Heart left ventricle (tissue), 16 donors: ENCODE measurements around the gene ECHDC3. TPM values are rescaled to one million over a fixed set of nuclear protein-coding genes. Genes with fewer than 3 reads are reported as not detected.

Experiments used
- ATAC-seq, 4 donors: fragments of 200-7000 bp; cut with Tn5 transposase; one replicate each; pipeline ENCODE4 v1.9.1; 2020 to 2022; ENCODE audit warnings: moderate library complexity in 4 of 4, mild to moderate bottlenecking in 3 of 4, moderate number of reproducible peaks in 1 of 4
- DNase-seq, 5 donors: peaks; one replicate each; pipeline ENCODE4 v3.0.0-alpha.2; 2020
- H3K27ac ChIP-seq, 12 donors: fragments of 200-600 bp; sonication (generic) in 4 of 12; one replicate each; pipeline versions ENCODE4 v1.5.0 to v1.8.0; 2016 to 2022; ENCODE audit warnings: mild to moderate bottlenecking in 2 of 12
- H3K27me3 ChIP-seq, 9 donors: fragments of 200-600 bp; sonication (generic) in 2 of 9; one replicate each; pipeline versions ENCODE4 v1.5.1 to v1.8.0; 2016 to 2022; ENCODE audit warnings: mild to moderate bottlenecking in 3 of 9
- H3K36me3 ChIP-seq, 9 donors: fragments of 200-600 bp; sonication (generic) in 2 of 9; one replicate each; pipeline versions ENCODE4 v1.5.0 to v1.8.0; 2018 to 2022; ENCODE audit warnings: mild to moderate bottlenecking in 2 of 9
- H3K4me1 ChIP-seq, 12 donors: fragments of 200-600 bp; sonication (generic) in 4 of 12; one replicate each; pipeline versions ENCODE4 v1.5.0 to v1.8.0; 2016 to 2022; ENCODE audit warnings: mild to moderate bottlenecking in 3 of 12
- H3K4me3 ChIP-seq, 12 donors: fragments of 200-600 bp; sonication (generic) in 4 of 12; one replicate each; pipeline versions ENCODE4 v1.5.0 to v1.8.0; 2017 to 2022; ENCODE audit warnings: mild to moderate bottlenecking in 9 of 12, moderate library complexity in 4 of 12
- H3K9me3 ChIP-seq, 12 donors: fragments of 200-600 bp; sonication (generic) in 4 of 12; one replicate each; pipeline versions ENCODE4 v1.5.0 to v1.8.0; 2016 to 2022; ENCODE audit warnings: mild to moderate bottlenecking in 1 of 12
- POLR2A ChIP-seq, 2 donors: fragments of 450-650 bp; IDR thresholded peaks; one replicate each; pipeline ENCODE4 v1.6.1; 2017; ENCODE audit warnings: antibody characterized with exemption in 2 of 2, mild to moderate bottlenecking in 2 of 2, moderate library complexity in 2 of 2
- WGBS, 4 donors: extraction: QIAGEN DNeasy Blood & Tissue Kit in 2 of 4; methylation state at CpG; one replicate each; pipeline versions ENCODE4 v1.1.5 to v1.1.7; 2013 to 2018; 5-methylcytosine and 5-hydroxymethylcytosine counted together
- intact Hi-C, 10 donors: fragments of 100-400 bp; cut with DNase I; formaldehyde crosslinking; loops; one replicate each; pipeline versions ENCODE4 v1.11.1 to v1.14.2; 2022
- polyA plus RNA-seq, 2 donors: library from polyadenylated mRNA; stranded (reverse); fragments of 200-250 nt; gene quantifications; one replicate each; pipeline ENCODE4 v1.2.3, GENCODE V29; 2013
- total RNA-seq, 9 donors: library from RNA; depleted of rRNA in 2 of 9; stranded (reverse); fragments of >200 nt in 2 of 9; fragmentation: NEBNext Ultra II Directional in 3 of 9; extraction: Animal tissue kit (Norgen Biotek cat#: 25700) in 3 of 9; gene quantifications; one replicate each; pipeline versions ENCODE4 v1.1.0 to v1.2.4, GENCODE V29; 2016 to 2023
- TF ChIP-seq, protein P1 (sequence below), 12 donors: fragments of 200-600 bp; sonication (generic) in 4 of 12; IDR thresholded peaks; one replicate each; pipeline versions ENCODE4 v1.5.0 to v1.8.0; 2018 to 2022; ENCODE audit warnings: antibody characterized with exemption in 12 of 12, mild to moderate bottlenecking in 5 of 12
- donor health status: ischemic (EF 13 %, LVEDD 7.1; RV severe dilation, severe dysfunction).
- donor health status: healthy with polysubstance abuse.
- donor health status: DM: no; HTN: yes; CAD: no.
- donor health status: DM: no; HTN: no; CAD: no.
- donor health status: ischemic (EF 25% LVEDD 6.9; RV normal size, moderate dysfunction).
- donor health status: ischemic (EF 25% LVEDD 5.7; RV mildly dilated, moderate dysfunction).
- donor health status: healthy.
- donor health status: DM: yes; HTN: yes; CAD: no.
- donor health status: ischemic (EF 35%, LVEDD 5.7; RV mildly dilated, moderate dysfunction).
- donor health status: nonischemic (EF 11% LVEDD 7.7; RV severe dilation, severe dysfunction).
- donor health status: DM: yes; HTN: yes; CAD: no.
- donor health status: PGD.
- donor health status: ischemic (EF 29% LVEDD 5.4; RV normal size, mild dysfunction).
- donor health status: nonischemic (EF 23%, LVEDD 6.1; RV moderate dilation, normal function).

ECHDC3 gene
- total and polyA plus RNA-seq, 11 donors: 30.2 to 554 (median 66.1) TPM

DNA sequence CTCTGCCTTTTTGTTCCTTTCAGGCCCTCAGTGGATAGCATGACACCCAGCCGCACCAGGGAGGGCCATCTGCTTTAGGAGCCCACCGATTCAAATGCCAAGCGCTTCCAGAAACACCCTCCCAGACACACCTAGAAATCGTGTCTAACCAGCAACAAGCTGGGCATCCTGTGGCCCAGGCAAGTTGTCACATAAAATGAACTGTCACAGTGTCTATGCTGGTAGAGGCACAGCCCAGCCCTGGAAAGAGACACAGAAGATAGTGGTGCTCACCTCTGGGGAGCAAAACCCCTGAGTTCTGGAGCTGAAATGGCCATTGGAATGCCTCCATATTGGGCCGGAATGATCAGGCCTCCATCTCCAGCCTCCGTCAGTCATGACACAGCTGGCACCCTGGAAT lies 38.9 kb downstream of the ECHDC3 start:
- 90 to 96% (median 91%) methylated on average over 6 of the region's 6 CpGs for WGBS, 4 donors
- ATAC-seq: no peak
- Histone ChIP-seq H3K36me3 (no peaks in the 10 kb centered on the region), H3K27me3 (peaks cover 0 to 6% (median 0%) of the 10 kb centered on the region in 9 donors), H3K27ac (no peak overlapping the region), H3K4me3 (no peak overlapping the region), H3K9me3 (no peaks in the 10 kb centered on the region), H3K4me1 (no peaks in the 10 kb centered on the region)
- intact Hi-C loops: loop anchor here in 4 of 10 donors (5.0 kb wide), 1 partner anchor 206 kb away; no protein-coding TSS in a partner anchor
- TF ChIP-seq, protein P1, sequence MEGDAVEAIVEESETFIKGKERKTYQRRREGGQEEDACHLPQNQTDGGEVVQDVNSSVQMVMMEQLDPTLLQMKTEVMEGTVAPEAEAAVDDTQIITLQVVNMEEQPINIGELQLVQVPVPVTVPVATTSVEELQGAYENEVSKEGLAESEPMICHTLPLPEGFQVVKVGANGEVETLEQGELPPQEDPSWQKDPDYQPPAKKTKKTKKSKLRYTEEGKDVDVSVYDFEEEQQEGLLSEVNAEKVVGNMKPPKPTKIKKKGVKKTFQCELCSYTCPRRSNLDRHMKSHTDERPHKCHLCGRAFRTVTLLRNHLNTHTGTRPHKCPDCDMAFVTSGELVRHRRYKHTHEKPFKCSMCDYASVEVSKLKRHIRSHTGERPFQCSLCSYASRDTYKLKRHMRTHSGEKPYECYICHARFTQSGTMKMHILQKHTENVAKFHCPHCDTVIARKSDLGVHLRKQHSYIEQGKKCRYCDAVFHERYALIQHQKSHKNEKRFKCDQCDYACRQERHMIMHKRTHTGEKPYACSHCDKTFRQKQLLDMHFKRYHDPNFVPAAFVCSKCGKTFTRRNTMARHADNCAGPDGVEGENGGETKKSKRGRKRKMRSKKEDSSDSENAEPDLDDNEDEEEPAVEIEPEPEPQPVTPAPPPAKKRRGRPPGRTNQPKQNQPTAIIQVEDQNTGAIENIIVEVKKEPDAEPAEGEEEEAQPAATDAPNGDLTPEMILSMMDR (IDR thresholded peaks at IDR 0.05): no peak
- no peak for TF ChIP-seq POLR2A (IDR thresholded peaks at IDR 0.05)
- no peak for DNase-seq

DNA sequence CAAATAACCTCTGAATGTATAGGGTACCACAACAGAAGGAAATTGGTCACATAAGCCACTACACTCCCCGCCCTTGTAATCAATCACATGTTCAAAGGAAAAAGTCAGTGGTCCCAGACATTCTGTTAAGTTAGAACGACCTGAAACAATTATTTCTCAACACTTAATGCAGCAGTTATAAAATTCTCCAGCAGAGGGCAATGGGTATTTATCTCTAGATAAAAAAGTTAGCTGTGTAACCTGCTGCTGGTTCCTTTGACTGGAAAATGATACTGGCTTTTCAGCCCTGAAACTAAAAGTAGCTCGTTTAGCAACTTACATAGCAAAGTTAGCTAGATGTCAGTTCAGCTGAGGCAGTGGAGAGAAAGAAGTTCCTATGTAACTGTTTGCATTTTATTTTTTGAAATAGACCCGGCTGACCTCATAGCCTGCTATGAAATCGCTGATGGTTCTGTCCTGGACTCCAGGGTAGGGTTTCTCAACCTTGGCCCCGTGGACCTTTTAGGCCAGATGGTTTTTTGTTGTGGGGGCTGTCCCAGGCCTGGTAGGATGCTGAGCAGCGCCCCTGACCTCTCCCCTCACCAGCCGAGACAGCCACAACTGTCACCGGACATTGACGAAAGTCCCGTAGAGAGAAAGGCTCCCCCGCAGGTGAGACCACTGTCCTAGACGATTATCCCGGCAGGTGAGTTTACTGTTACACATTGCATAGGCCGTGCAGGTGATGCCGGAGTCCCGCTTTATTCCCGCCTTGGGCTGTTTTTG lies 40.8 kb downstream of the ECHDC3 start:
- H3K27ac ChIP-seq: no peak overlapping the region
- no peaks in the 10 kb centered on the region for H3K9me3 ChIP-seq
- intact Hi-C loops: loop anchor here in 6 of 10 donors (2.0 to 5.0 kb wide), 2 partner anchors 204 kb away; no protein-coding TSS in a partner anchor
- DNase-seq (no peak), ATAC-seq (no peak)
- H3K4me3 ChIP-seq: no peak overlapping the region
- H3K36me3 ChIP-seq: no peaks in the 10 kb centered on the region
- no peaks in the 10 kb centered on the region for H3K4me1 ChIP-seq
- 65 to 72% (median 71%) methylated on average over 14 to 18 of the region's 18 CpGs for WGBS, 4 donors
- TF ChIP-seq, protein P1 (IDR thresholded peaks at IDR 0.05): peak; percentile 49 to 79 (median 65)
- TF ChIP-seq POLR2A (IDR thresholded peaks at IDR 0.05): no peak
- peaks cover 0 to 4% (median 0%) of the 10 kb centered on the region in 9 donors for H3K27me3 ChIP-seq

DNA sequence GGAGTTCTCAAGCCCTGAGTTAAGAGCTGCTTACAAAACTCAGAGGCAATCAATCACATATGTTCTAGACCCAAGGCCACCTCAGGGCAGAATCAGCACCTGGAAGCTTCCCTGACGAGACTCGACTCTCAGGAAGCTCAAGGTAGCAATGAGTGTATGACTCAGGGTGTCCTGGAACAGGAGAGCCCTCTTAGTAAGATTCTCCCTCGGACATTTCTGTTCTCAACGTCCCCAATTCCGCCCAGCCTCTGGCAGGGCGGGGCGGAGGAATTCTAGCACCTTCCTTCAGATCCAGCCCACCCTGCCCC lies 41.3 kb downstream of the ECHDC3 start:
- no peaks in the 10 kb centered on the region for H3K4me1 ChIP-seq
- no peaks in the 10 kb centered on the region for H3K36me3 ChIP-seq
- intact Hi-C loops: loop anchor here in 6 of 10 donors (2.0 to 5.0 kb wide), 2 partner anchors 203 to 204 kb away; no protein-coding TSS in a partner anchor
- TF ChIP-seq, protein P1 (IDR thresholded peaks at IDR 0.05): no peak
- no peak for TF ChIP-seq POLR2A (IDR thresholded peaks at IDR 0.05)
- WGBS, 4 donors: 72 to 92% (median 82%) methylated on average over 7 of the region's 7 CpGs
- no peak for ATAC-seq
- no peak overlapping the region for H3K4me3 ChIP-seq
- no peak overlapping the region for H3K27ac ChIP-seq
- no peak for DNase-seq
- no peaks in the 10 kb centered on the region for H3K9me3 ChIP-seq
- peaks cover 0 to 4% (median 0%) of the 10 kb centered on the region in 9 donors for H3K27me3 ChIP-seq

DNA sequence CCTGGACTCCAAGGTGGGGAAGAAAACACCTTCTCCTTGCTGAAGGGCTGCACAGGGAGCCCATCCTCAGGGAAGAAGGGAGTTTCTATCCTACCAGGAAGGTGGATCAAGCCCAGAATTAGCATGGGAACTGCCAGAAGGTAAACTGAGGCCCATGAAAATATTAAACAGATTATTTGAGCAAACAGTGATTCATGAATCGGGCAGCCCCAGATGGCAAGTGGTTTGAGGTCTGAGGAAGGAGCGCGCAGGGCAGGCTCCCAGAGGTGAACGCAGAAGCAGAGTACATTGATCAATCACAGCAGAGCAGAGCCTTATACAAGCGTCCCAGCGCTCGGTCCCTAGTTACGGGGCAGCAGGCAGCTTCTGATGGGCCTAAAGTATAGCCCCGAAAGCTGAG lies 45.2 kb downstream of the ECHDC3 start:
- WGBS, 4 donors: 89 to 95% (median 92%) methylated on average over 9 of the region's 9 CpGs
- intact Hi-C loops: loop anchor here in 1 of 10 donors (5.0 kb wide), 1 partner anchor 200 kb away; no protein-coding TSS in a partner anchor
- no peaks in the 10 kb centered on the region for H3K9me3 ChIP-seq
- no peak overlapping the region for H3K27ac ChIP-seq
- no peak for ATAC-seq
- TF ChIP-seq, protein P1 (IDR thresholded peaks at IDR 0.05): no peak
- no peaks in the 10 kb centered on the region for H3K4me1 ChIP-seq
- H3K27me3 ChIP-seq: peaks cover 0 to 12% (median 0%) of the 10 kb centered on the region in 9 donors
- H3K36me3 ChIP-seq: no peaks in the 10 kb centered on the region
- DNase-seq: no peak
- no peak overlapping the region for H3K4me3 ChIP-seq
